GM21515 (cell line): ENCODE data around the gene LRRC18.

ENCODE experiments used
- ATAC-seq: cut with Tn5 transposase; IDR thresholded peaks from one replicate; pipeline ENCODE4 v1.9.1; 2021; ENCODE audit not compliant: unreplicated experiment

LRRC18 gene

GRCh38 chr10:48939790-48940325, at the start of gene LRRC18:
Gene LRRC18, minus strand, starts transcription at chr10:48939840. Its CDS starts 25,685 bp downstream, at chr10:48914155.
- no peak for ATAC-seq

- no peak for ATAC-seq
Observed at GRCh38 chr10:48985621-48986158, 46.0 kb upstream of the LRRC18 start.

DNA sequence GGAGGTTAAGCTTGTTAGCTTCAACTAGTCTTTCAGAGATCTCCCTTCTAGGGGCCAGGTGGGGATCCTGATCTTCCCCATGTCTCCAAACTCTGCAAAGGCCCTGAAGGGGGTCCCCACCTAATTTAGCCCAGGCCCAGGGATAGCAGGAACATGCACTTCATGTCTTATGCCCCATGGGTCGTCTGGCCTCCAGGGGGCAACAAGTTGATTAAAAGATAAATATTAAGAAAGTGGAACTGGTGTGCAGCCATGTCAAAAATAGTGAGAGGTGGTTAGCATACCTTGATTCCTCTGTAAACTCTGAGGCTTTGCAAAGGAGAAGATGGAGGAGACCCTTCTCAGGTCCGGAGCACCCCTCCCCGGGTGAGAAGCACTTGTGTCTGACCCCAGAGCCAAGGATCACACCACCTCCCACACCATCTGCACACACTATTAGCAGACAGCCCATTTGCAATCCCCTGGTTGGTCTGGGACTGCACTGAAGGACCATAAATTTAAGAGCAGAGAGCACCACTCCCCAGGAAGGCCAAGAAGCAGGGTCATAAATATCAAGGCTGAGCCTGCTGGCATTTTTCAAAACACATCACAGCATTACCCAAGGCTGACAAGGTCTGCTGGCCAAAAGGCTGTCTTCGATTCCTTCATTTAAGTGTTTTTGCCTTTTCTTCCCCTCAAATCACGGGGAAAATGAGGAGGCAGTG, 44.2 kb upstream of the LRRC18 start:
- ATAC-seq, result no peak

DNA sequence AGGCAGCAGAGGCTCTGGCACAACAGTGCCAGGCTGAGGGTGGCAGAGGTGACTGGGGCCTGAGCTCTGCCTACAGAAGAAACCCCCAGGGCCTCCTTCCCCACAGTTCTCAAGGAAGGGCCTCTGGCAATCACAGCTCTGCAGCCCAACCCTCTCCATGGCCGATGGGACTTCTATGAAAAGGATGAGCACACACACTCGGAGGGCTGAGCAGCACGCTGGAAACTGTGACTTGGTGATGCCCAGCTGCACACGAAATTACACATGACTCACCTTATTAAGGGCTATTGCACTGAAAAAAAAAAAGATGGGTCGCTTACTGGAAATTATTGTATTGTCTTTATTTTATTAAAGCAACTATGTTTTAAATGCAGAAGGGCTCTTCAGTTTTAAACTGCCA, 42.9 kb upstream of the LRRC18 start:
- no peak for ATAC-seq

DNA sequence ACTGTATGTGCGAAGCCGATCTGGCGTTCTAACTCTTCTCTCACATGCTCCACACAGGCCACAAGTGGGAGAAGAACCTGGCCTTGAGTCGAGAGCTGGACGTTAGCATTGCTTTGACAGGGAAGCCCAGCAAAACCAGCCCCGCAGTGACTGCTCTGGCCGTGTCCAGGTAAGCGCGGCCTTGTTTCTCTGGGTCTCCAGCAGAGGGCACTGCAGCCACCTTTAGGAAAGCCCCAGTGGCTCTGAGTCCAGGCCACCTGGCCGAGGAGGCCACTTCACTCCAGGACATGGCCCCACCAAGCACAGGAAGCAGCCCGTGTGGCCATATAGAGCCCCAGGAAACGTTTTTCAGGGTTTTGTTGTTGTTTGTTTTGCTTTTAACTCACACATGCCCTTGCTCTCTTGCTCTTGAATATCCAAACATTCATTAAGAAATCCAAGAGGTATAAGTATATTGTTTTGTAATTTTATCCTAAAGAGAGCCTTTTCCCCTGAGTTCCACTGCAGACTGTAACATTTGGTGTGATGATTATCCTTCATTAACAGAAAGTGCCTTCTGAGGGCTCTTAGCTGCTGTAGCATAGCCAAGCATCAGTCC, 41.8 kb upstream of the LRRC18 start:
- ATAC-seq, result no peak

- no peak for ATAC-seq
Observed at GRCh38 chr10:48978318-48978717, 38.7 kb upstream of the LRRC18 start.

- ATAC-seq, result no peak
Observed at GRCh38 chr10:48976196-48976595, 36.6 kb upstream of the LRRC18 start.

DNA sequence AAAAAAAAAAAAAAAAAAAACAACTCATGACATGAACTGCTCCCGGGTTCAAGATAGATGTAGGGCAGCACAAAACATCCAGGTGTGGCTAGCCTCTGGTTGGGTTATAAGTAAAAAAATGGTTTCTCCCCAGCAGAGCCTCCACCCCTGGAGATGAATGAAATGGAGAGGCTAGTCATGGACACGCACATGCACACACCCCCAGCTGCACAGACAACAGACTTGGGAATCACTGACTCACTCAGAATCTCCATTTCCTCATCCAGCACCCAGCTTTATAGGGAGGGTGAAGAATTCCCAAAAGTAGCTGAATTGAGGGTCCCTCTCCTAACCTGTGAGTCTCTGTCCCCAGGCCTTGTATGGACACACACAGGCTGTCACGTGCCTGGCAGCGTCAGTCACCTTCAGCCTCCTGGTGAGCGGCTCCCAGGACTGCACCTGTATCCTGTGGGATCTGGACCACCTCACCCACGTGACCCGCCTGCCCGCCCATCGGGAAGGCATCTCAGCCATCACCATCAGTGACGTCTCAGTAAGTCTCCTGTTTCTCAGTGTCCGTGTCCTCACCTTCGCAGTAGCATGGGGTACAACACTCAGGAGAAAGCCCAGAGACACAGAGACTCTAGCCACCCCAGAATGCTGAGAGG, 35.0 kb upstream of the LRRC18 start:
- no peak for ATAC-seq

- ATAC-seq, result no peak
Observed at GRCh38 chr10:48973065-48973464, 33.4 kb upstream of the LRRC18 start.

- no peak for ATAC-seq
Observed at GRCh38 chr10:48970654-48971053, 31.0 kb upstream of the LRRC18 start.

GRCh38 chr10:48970046-48970445, 30.4 kb upstream of the LRRC18 start:
- ATAC-seq, result no peak

- ATAC-seq, result no peak
Observed at GRCh38 chr10:48968036-48968435, 28.4 kb upstream of the LRRC18 start.

DNA sequence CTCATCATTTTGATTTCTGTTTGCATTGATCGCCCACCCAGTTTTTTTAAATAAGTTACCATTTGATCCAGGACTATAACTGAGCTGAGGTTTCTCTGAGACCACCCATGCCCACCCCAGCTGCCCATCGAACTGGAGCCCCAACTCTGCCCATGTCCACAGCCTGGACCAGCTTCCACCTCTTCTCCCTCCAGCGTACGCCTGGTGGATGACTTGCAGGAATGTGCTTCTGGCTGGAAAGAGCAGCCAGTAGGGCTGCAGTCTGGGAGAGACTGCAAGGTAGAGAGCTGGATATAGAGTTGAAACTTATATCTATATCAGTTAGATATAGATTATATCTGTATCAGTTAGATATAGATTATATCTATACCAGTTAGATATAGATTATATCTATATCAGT, 25.8 kb upstream of the LRRC18 start:
- no peak for ATAC-seq

- no peak for ATAC-seq
Observed at GRCh38 chr10:48964038-48964437, 24.4 kb upstream of the LRRC18 start.

DNA sequence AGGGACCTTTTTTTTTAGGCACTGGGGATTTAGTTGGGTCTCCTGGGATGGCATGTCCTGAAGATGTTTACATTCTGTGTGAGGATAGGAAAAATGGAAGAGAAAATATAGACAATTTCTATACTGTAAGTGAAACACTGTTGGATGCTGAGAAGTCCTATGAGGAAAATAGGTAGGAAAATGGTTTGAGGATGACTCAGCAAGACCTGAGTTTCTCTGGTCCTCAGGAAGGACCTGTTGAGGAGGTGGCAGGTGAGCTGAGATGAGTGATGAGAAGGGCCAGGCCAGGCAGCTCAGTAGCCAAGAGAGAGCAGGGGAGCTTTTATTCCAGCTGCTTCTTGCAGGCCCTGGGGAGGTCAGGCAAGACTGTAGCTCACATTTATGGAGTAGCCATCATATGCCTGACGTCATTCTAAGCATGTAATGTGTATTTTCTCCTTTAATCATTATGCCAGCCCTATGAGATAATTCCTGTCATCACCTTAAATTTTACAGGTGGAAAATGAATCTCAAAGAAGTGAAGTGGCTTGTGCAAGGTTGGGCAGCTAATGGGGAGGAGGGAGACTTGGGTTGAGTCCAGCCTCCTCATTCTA, 19.1 kb upstream of the LRRC18 start:
- no peak for ATAC-seq

GRCh38 chr10:48957361-48958151, 17.9 kb upstream of the LRRC18 start:
- ATAC-seq, result no peak

DNA sequence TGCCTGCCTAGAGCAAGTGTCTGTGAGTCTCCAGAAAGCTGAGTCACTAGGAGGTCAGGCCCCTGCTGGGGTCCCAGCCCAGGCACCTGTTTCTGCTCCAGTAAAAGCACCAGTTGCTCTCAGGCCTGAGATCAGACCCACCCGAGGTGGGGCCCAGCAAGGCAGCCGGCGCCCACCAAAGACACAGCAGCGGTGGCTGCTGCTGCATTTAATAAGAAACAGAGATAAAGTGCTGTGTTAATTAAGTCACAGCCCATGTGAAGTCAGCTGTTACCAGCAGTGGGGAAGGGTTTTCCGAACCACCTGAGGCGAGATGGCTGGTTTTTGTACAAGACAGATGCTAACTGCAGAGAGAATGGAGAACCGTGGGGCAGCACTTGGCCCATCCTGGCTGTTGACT, 12.1 kb upstream of the LRRC18 start:
- no peak for ATAC-seq

GRCh38 chr10:48948470-48949037, 8.9 kb upstream of the LRRC18 start:
- no peak for ATAC-seq

DNA sequence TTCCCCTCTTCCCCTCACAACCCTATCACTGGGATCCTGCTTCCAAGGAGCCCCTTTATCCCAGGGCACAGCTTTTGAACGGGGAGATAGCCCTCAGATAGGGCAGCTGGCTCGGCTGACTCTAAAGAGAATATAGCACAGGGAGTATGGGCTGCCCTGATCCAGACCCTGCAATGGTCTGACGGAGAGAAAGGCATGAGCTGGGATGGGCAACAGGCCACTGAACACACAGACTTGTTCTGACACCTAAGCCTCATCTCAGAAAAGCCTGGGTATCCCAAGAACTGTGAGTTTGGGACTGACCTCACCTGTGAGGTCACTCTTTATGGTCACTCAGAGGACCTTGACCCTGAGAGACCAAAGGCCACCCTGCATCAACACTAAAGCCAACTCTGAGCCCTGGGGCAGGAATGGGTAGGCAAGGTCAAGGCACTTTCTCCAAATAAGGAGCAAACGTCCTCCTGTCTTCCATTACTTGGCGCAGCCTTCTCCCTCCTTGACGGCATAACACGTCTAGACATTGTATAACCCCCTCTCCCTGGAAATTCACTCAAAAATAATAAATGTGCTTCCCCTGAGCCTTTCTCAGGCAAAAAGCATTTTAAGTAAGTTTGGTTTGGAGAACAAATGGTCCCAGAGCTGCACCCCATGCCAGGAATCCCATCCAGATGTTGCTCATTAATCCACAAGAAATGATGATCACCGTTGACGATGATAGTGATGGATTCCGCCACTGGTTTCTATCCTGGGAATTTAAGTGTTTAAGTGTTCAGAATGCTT, 8.2 kb upstream of the LRRC18 start:
- no peak for ATAC-seq
